GM19035 (cell line): ENCODE measurements around the gene MAP4K1.

Experiments used
- ATAC-seq: cut with Tn5 transposase; IDR thresholded peaks from one replicate; pipeline ENCODE4 v1.9.1; 2021; ENCODE audit not compliant: unreplicated experiment

Gene MAP4K1

GRCh38 chr19:38617764-38618589 lies at the start of gene MAP4K1:
TSS of gene MAP4K1 (minus strand) at chr19:38617953. CDS start at chr19:38617895, 58 bp downstream.
- peak; percentile 54 for ATAC-seq

- no peak for ATAC-seq
These were observed 49.1 kb upstream of the MAP4K1 start for GRCh38 chr19:38666663-38667511.

- no peak for ATAC-seq
These were observed 48.4 kb upstream of the MAP4K1 start for GRCh38 chr19:38665950-38666662.

GRCh38 chr19:38665219-38665931 lies 47.6 kb upstream of the MAP4K1 start:
- no peak for ATAC-seq

GRCh38 chr19:38664503-38665211 lies 46.9 kb upstream of the MAP4K1 start:
- ATAC-seq = no peak

GRCh38 chr19:38663957-38664502 lies 46.3 kb upstream of the MAP4K1 start:
- no peak for ATAC-seq

- no peak for ATAC-seq
These were observed 45.5 kb upstream of the MAP4K1 start for GRCh38 chr19:38663156-38663651.

GRCh38 chr19:38662537-38663155 lies 44.9 kb upstream of the MAP4K1 start:
- no peak for ATAC-seq

- ATAC-seq = no peak
These were observed 44.2 kb upstream of the MAP4K1 start for GRCh38 chr19:38661996-38662395.

- no peak for ATAC-seq
These were observed 43.4 kb upstream of the MAP4K1 start for GRCh38 chr19:38661136-38661535.

GRCh38 chr19:38660724-38661123 lies 43.0 kb upstream of the MAP4K1 start:
- ATAC-seq = no peak

GRCh38 chr19:38658462-38659306 lies 40.9 kb upstream of the MAP4K1 start:
- no peak for ATAC-seq

GRCh38 chr19:38657633-38658222 lies 40.0 kb upstream of the MAP4K1 start:
- no peak for ATAC-seq

GRCh38 chr19:38656171-38656981 lies 38.6 kb upstream of the MAP4K1 start:
- no peak for ATAC-seq

- no peak for ATAC-seq
These were observed 37.5 kb upstream of the MAP4K1 start for GRCh38 chr19:38655148-38655824.

- no peak for ATAC-seq
These were observed 36.9 kb upstream of the MAP4K1 start for GRCh38 chr19:38654628-38655055.
